Ovary (tissue), 3 donors: Measurements from ENCODE around the gene GATAD2A.

Experiments used
- EP300 ChIP-seq: sonication (generic); formaldehyde crosslinking; IDR thresholded peaks from one replicate; pipeline ENCODE4 v1.6.1; 2017; ENCODE audit warnings: antibody characterized with exemption
- POLR2A ChIP-seq: fragments of 450-650 bp; IDR thresholded peaks from one replicate; pipeline ENCODE4 v1.6.1; 2017; ENCODE audit warnings: antibody characterized with exemption, mild to moderate bottlenecking, moderate library complexity
- TF ChIP-seq, protein P1 (sequence below), 3 donors: fragments of 450-650 bp in 2 of 3; fragments of 200-600 bp in 1 of 3; IDR thresholded peaks; one replicate each; pipeline versions ENCODE4 v1.5.1 to v1.8.0; 2016 to 2022; ENCODE audit warnings: antibody characterized with exemption in 3 of 3, mild to moderate bottlenecking in 1 of 3
- donor health status: DM: no; HTN: no; CAD: no.

DNA sequence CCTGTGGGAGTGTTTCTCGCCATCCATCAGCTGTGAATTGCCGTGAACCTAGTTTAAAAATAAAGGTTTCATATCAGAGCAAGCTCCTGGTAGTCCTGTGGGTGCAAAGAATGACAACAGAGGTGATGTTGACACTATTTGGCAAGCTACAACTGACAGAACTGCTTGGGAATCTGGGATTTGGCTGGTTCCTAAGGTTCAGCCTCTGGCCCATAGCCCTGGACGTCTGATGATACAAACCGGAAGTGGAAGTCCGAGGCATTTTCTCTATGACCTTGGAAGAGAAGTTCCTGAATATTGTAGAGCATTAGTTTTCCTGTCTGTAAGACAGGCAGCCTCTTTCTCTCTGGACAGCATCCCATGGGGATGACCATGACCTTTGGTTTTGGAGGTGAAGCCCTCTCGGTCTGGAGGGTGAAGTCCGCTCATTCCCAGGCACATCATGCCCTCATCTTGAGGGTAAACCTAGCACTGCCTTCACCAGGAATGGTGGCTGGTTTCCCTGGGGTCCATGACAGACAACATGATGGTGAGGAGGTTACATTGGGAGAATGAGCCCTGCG is 29.1 kb downstream of the GATAD2A start:
- TF ChIP-seq, protein P1, sequence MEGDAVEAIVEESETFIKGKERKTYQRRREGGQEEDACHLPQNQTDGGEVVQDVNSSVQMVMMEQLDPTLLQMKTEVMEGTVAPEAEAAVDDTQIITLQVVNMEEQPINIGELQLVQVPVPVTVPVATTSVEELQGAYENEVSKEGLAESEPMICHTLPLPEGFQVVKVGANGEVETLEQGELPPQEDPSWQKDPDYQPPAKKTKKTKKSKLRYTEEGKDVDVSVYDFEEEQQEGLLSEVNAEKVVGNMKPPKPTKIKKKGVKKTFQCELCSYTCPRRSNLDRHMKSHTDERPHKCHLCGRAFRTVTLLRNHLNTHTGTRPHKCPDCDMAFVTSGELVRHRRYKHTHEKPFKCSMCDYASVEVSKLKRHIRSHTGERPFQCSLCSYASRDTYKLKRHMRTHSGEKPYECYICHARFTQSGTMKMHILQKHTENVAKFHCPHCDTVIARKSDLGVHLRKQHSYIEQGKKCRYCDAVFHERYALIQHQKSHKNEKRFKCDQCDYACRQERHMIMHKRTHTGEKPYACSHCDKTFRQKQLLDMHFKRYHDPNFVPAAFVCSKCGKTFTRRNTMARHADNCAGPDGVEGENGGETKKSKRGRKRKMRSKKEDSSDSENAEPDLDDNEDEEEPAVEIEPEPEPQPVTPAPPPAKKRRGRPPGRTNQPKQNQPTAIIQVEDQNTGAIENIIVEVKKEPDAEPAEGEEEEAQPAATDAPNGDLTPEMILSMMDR (IDR thresholded peaks at IDR 0.05), result no peak
- no peak for TF ChIP-seq POLR2A
- TF ChIP-seq EP300, result no peak
